Thoracic aorta (tissue), 2 donors: ENCODE data around the gene ZNF746. TPM values are rescaled to one million over a fixed set of nuclear protein-coding genes. Genes with fewer than 3 reads are reported as not detected.

ENCODE experiments used
- ATAC-seq: fragments of 150-250 bp; one replicate; pipeline ENCODE4 v1.8.0; 2017; ENCODE audit warnings: low read depth; ENCODE audit not compliant: insufficient number of reproducible peaks, low FRiP score
- DNase-seq: peaks from one replicate; pipeline ENCODE4 v3.0.0-alpha.2; 2020; ENCODE audit warnings: low spot score
- H3K27ac ChIP-seq, 2 donors: fragments of 200-600 bp; sonication (generic); 1 replicate in 1 of 2; 2 replicates in 1 of 2; pipeline ENCODE4 v1.5.1; 2016; ENCODE audit warnings: mild to moderate bottlenecking in 2 of 2, moderate library complexity in 2 of 2
- H3K27me3 ChIP-seq: fragments of 200-600 bp; sonication (generic); replicated peaks from 2 replicates; pipeline ENCODE4 v1.6.0; 2016; ENCODE audit warnings: mild to moderate bottlenecking; ENCODE audit not compliant: insufficient read depth
- H3K36me3 ChIP-seq: fragments of 200-600 bp; sonication (generic); one replicate; pipeline ENCODE4 v1.5.1; 2016
- H3K4me1 ChIP-seq, 2 donors: fragments of 200-600 bp; sonication (generic); 1 replicate in 1 of 2; 2 replicates in 1 of 2; pipeline versions ENCODE4 v1.5.1 to v1.6.0; 2016; ENCODE audit warnings: low read depth in 2 of 2, mild to moderate bottlenecking in 1 of 2; ENCODE audit not compliant: control insufficient read depth in 1 of 2
- H3K4me3 ChIP-seq: fragments of 200-600 bp; sonication (generic); 2 replicates; pipeline ENCODE4 v1.5.1; 2016; ENCODE audit warnings: mild to moderate bottlenecking
- H3K9me3 ChIP-seq: fragments of 200-600 bp; sonication (generic); 2 replicates; pipeline ENCODE4 v1.5.1; 2016
- CTCF ChIP-seq: fragments of 200-600 bp; sonication (generic); IDR thresholded peaks from one replicate; pipeline ENCODE4 v1.5.1; 2019; ENCODE audit warnings: antibody characterized with exemption
- total RNA-seq, 2 donors: library from RNA; depleted of rRNA; stranded (reverse); fragments of >200 nt; gene quantifications; one replicate each; pipeline versions ENCODE4 v1.1.0 to v1.2.3, GENCODE V29; 2016

Gene ZNF746
- total RNA-seq, 2 donors from 2014 or later, result 26.0 to 39.0 TPM

DNA sequence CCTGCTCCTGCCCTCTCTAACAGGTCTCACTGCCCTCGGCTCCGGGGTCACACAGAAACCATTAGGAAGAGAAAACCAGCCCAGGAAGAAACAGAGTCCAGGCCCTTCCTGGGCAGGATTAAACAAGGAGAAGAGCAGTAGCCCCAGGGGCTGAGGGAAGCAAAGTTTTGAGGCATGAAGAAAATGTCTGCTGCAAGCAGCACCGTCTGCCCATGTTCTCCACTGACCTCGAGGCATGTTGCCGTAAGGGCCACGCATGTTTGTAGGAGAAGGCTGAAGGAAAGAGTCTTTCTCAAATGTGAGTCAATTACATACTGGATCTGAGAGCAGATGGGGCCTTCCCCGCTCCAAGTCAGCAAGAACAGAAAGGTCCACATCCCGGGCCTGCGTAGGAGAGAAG, 4.2 kb downstream of the ZNF746 start:
- no peak overlapping the region for H3K27ac ChIP-seq
- H3K4me3 ChIP-seq, result no peak overlapping the region
- TF ChIP-seq CTCF, result no peak
- H3K27me3 ChIP-seq, result no peaks in the 10 kb centered on the region
- peaks cover 49% of the 10 kb centered on the region for H3K36me3 ChIP-seq
- ATAC-seq, result no peak
- no peak for DNase-seq
- no peaks in the 10 kb centered on the region for H3K9me3 ChIP-seq
- peaks cover 9 to 12% of the 10 kb centered on the region in 2 donors for H3K4me1 ChIP-seq

DNA sequence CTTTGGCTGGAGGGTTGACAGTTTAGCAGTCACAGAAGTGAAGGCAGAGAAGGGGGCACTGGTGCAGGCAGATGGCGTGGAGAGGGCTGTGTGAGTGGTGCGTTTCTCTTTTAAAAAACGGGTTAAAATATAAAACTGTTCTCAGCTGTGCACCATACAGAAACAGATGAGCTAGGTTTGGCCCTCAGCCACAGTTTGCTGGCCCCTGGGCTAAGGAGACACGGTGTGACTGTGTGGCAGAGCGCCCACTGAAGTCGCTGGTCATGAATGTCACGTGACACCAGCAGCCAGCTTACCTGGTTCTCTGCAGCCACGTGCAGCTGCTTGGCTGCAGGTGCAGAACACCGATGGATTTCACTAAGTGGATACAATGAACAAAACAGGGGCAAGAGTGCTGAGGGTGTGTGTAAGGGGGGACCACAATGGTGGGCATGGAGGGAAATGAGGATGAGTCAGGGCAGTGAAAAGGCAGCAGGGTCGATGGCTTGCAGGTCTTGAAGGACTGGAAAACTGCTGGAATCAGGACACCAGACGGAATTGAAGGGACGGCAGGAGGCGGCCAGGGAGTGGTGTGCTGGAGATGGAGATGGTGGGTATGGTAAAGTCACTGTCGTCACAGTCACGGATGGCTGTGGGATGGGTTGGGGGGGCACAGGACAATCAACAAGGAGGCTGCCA, 7.4 kb downstream of the ZNF746 start:
- H3K36me3 ChIP-seq, result peaks cover 68% of the 10 kb centered on the region
- no peak overlapping the region for H3K27ac ChIP-seq
- DNase-seq (no peak), ATAC-seq (no peak)
- H3K9me3 ChIP-seq, result no peaks in the 10 kb centered on the region
- TF ChIP-seq CTCF, result no peak
- H3K27me3 ChIP-seq, result no peaks in the 10 kb centered on the region
- H3K4me3 ChIP-seq, result no peak overlapping the region
- H3K4me1 ChIP-seq, result peaks cover under 1 to 1% of the 10 kb centered on the region in 2 donors

GRCh38 chr7:149489391-149490024, 8.1 kb downstream of the ZNF746 start:
- no peaks in the 10 kb centered on the region for H3K4me1 ChIP-seq
- H3K36me3 ChIP-seq, result peaks cover 69% of the 10 kb centered on the region
- no peak overlapping the region for H3K27ac ChIP-seq
- DNase-seq (no peak), ATAC-seq (no peak)
- H3K4me3 ChIP-seq, result no peak overlapping the region
- no peaks in the 10 kb centered on the region for H3K9me3 ChIP-seq
- no peak for TF ChIP-seq CTCF
- H3K27me3 ChIP-seq, result no peaks in the 10 kb centered on the region

- no peak for DNase-seq
- ATAC-seq, result no peak
- Histone ChIP-seq H3K36me3 (peaks cover 40% of the 10 kb centered on the region), H3K27ac (no peak overlapping the region), H3K4me3 (no peak overlapping the region), H3K4me1 (no peaks in the 10 kb centered on the region), H3K27me3 (no peaks in the 10 kb centered on the region), H3K9me3 (no peaks in the 10 kb centered on the region)
- TF ChIP-seq CTCF, result no peak
Observed at GRCh38 chr7:149479568-149479967, 18.0 kb downstream of the ZNF746 start.

GRCh38 chr7:149478754-149479153, 18.9 kb downstream of the ZNF746 start:
- H3K4me1 ChIP-seq, result no peaks in the 10 kb centered on the region
- ATAC-seq (no peak), DNase-seq (no peak)
- H3K4me3 ChIP-seq, result no peak overlapping the region
- H3K27me3 ChIP-seq, result no peaks in the 10 kb centered on the region
- no peaks in the 10 kb centered on the region for H3K9me3 ChIP-seq
- H3K36me3 ChIP-seq, result peaks cover 43% of the 10 kb centered on the region
- H3K27ac ChIP-seq, result no peak overlapping the region
- no peak for TF ChIP-seq CTCF
